Lung (tissue), 12 donors: Measurements from ENCODE around the gene EDDM3A. TPM values are rescaled to one million over a fixed set of nuclear protein-coding genes. Genes with fewer than 3 reads are reported as not detected.
A peak's percentile ranks its signal among the peaks of the same experiment; 100 is the strongest.
"Not testable (repeated sequence)": the region's sequence is repeated elsewhere in the genome, so short reads cannot be mapped to it uniquely, and the experiment has no call there.

Experiments
- ATAC-seq: fragments of 200-7000 bp; cut with Tn5 transposase; one replicate; pipeline ENCODE4 v1.9.1; 2020; ENCODE audit warnings: moderate number of reproducible peaks; ENCODE audit not compliant: insufficient read depth, low FRiP score
- DNase-seq, 3 donors: peaks; one replicate each; pipeline ENCODE4 v3.0.0-alpha.2; 2013 to 2017
- H3K27ac ChIP-seq, 2 donors: one replicate each; pipeline ENCODE4 v1.5.1; 2013; ENCODE audit warnings: mild to moderate bottlenecking in 2 of 2, moderate library complexity in 2 of 2, control low read depth in 1 of 2, inconsistent platforms in 1 of 2, low read depth in 1 of 2, low read length in 1 of 2
- H3K27me3 ChIP-seq, 3 donors: one replicate each; pipeline ENCODE4 v1.5.1; 2013; ENCODE audit warnings: low read length in 2 of 3; ENCODE audit not compliant: control insufficient read depth in 3 of 3, insufficient read depth in 3 of 3
- H3K36me3 ChIP-seq, 4 donors: one replicate each; pipeline ENCODE4 v1.5.1; 2013; ENCODE audit warnings: low read length in 4 of 4, mild to moderate bottlenecking in 1 of 4, moderate library complexity in 1 of 4; ENCODE audit not compliant: control insufficient read depth in 4 of 4, insufficient read depth in 4 of 4
- H3K4me1 ChIP-seq, 5 donors: one replicate each; pipeline ENCODE4 v1.5.1; 2013; ENCODE audit warnings: low read length in 5 of 5, mild to moderate bottlenecking in 2 of 5, moderate library complexity in 1 of 5; ENCODE audit not compliant: control insufficient read depth in 5 of 5, insufficient read depth in 5 of 5
- H3K4me3 ChIP-seq: one replicate; pipeline ENCODE4 v1.5.1; 2013; ENCODE audit warnings: mild to moderate bottlenecking, control low read depth, moderate library complexity
- H3K9ac ChIP-seq, 2 donors: one replicate each; pipeline ENCODE4 v1.5.1; 2013; ENCODE audit warnings: low read length in 2 of 2, control low read depth in 1 of 2; ENCODE audit not compliant: insufficient read depth in 1 of 2
- H3K9me3 ChIP-seq, 4 donors: one replicate each; pipeline ENCODE4 v1.5.1; 2013; ENCODE audit warnings: low read length in 3 of 4, mild to moderate bottlenecking in 1 of 4, moderate library complexity in 1 of 4; ENCODE audit not compliant: control insufficient read depth in 4 of 4, insufficient read depth in 3 of 4
- CTCF ChIP-seq: IDR thresholded peaks from 2 replicates; pipeline ENCODE4 v1.5.1; 2012; ENCODE audit warnings: mild to moderate bottlenecking; ENCODE audit errors: control extremely low read depth, extremely low read depth
- WGBS, 2 donors: extraction: QIAGEN DNeasy Blood & Tissue Kit; methylation state at CpG; one replicate each; pipeline ENCODE4 v1.1.7; 2013; 5-methylcytosine and 5-hydroxymethylcytosine counted together
- polyA plus RNA-seq, 2 donors: library from polyadenylated mRNA; stranded (reverse); fragments of 200-250 nt; gene quantifications; one replicate each; pipeline ENCODE4 v1.2.1, GENCODE V29; 2013
- total RNA-seq, 2 donors: library from RNA; depleted of rRNA in 1 of 2; stranded (reverse); fragments of >200 nt in 1 of 2; gene quantifications; one replicate each; pipeline ENCODE4 v1.2.1, GENCODE V29; 2014 to 2021
- donor health status: control.
- donor health status: control.
- donor health status: Bipolar disorder and iron deficiency.
- donor health status: healthy.
- donor health status: DM: yes; HTN: yes; CAD: no.

The EDDM3A gene
- total and polyA plus RNA-seq, 4 donors = not detected

DNA sequence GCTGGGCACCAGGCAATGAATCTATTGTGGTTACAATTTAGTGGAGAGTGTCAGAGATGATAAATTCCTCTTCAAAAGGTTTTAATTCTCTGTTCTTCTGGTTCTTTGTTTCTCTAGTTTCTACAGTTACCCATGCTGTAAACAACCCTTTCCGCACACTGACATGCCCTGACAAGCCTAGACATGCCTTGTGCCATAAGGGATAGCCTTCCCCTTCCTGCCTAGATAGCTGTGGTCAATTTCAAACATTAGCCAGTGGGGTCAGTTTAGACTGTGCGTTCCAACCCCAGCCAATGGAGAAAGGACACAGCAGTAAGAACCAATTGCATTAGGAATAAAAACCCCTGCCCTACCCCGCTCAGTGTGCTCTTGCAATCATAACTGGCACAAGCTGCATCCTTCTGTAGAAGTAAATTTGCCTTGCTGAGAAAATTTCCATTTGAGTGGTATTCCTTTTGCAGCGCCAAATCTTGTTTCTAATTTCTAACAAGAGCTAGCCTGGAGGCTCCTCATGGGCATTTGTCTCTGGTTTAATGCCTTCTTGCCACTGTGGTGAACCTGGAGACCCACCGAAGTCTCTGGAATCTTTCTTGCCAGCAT lies 6.4 kb downstream of the EDDM3A start:
- DNase-seq = no peak
- Histone ChIP-seq H3K9ac (no peak overlapping the region), H3K9me3 (peaks cover 0 to 10% (median 4%) of the 10 kb centered on the region in 4 donors), H3K36me3 (no peaks in the 10 kb centered on the region), H3K4me3 (no peak overlapping the region), H3K27me3 (no peaks in the 10 kb centered on the region), H3K27ac (no peak overlapping the region), H3K4me1 (peaks cover 0 to 3% (median 2%) of the 10 kb centered on the region in 5 donors)
- ATAC-seq = no peak
- 85 to 92% methylated on average over 5 of the region's 5 CpGs for WGBS, 2 donors
- TF ChIP-seq CTCF = no peak

- Histone ChIP-seq H3K4me3 (no peak overlapping the region), H3K36me3 (no peaks in the 10 kb centered on the region), H3K9me3 (peaks cover 0 to 10% (median 4%) of the 10 kb centered on the region in 4 donors), H3K9ac (no peak overlapping the region), H3K4me1 (peaks cover 0 to 3% (median 0%) of the 10 kb centered on the region in 5 donors), H3K27ac (peak overlapping the region in 1 of 2 donors; percentile 14), H3K27me3 (no peaks in the 10 kb centered on the region)
- no peak for DNase-seq
- no peak for TF ChIP-seq CTCF
- WGBS, 2 donors = 66 to 82% methylated on average over 2 of the region's 2 CpGs
- no peak for ATAC-seq
These were observed 8.6 kb downstream of the EDDM3A start for GRCh38 chr14:20754308-20754707.

- no peak overlapping the region for H3K27ac ChIP-seq
- peaks cover 0 to 3% (median 0%) of the 10 kb centered on the region in 5 donors for H3K4me1 ChIP-seq
- no peak for TF ChIP-seq CTCF
- H3K9me3 ChIP-seq = peaks cover 0 to 10% (median 4%) of the 10 kb centered on the region in 4 donors
- H3K27me3 ChIP-seq = no peaks in the 10 kb centered on the region
- ATAC-seq = no peak
- DNase-seq = peak in 2 of 3 donors; percentile 27 to 34
- 71 to 80% methylated on average over 6 of the region's 6 CpGs for WGBS, 2 donors
- no peak overlapping the region for H3K9ac ChIP-seq
- H3K4me3 ChIP-seq = no peak overlapping the region
- H3K36me3 ChIP-seq = no peaks in the 10 kb centered on the region
These were observed 9.3 kb downstream of the EDDM3A start for GRCh38 chr14:20755037-20755436.

DNA sequence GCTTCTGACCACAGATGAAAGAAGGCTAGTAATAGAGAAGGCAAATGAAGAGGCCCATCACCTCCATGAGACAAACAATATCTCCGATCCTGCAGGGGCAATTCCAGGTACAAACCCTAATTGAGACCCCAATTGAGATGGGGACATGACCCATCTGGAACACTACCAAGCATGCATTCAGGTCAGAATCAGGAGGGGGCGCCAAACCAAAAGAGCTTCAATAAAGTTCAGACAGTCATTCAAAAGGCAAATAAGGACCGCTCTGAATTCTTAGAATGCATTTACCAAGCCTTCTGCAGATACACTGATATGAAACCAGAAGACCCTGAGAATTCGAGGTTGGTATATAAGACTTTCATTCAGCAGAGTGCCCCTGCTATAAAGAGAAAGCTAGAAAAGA lies 12.3 kb downstream of the EDDM3A start:
- H3K27ac ChIP-seq = no peak overlapping the region
- no peak overlapping the region for H3K9ac ChIP-seq
- peaks cover 0 to 3% (median 0%) of the 10 kb centered on the region in 5 donors for H3K4me1 ChIP-seq
- DNase-seq (no peak), ATAC-seq (no peak)
- TF ChIP-seq CTCF = peak; percentile 20
- H3K4me3 ChIP-seq = no peak overlapping the region
- H3K9me3 ChIP-seq = no peaks in the 10 kb centered on the region
- no peaks in the 10 kb centered on the region for H3K27me3 ChIP-seq
- no peaks in the 10 kb centered on the region for H3K36me3 ChIP-seq
- WGBS, 2 donors = 54 to 57% methylated on average over 4 of the region's 4 CpGs

DNA sequence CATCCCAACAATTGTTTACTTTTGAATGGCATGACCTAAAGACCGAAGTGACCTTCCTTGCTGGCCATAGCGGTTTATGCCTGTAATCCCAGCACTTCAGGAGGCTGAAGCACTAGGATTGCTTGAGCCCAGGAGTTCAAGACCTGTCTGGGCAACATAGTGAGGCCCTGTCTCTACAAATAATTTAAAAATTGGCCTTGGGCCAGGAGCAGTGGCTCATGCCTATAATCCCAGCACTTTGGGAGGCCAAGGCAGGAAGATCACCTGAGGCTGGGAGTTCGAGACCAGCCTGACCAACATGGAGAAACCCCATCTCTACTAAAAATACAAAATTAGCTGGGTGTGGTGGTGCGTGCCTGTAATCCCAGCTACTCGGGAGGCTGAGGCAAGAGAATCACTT lies 13.8 kb downstream of the EDDM3A start:
- H3K27ac ChIP-seq, H3K4me1 ChIP-seq, ATAC-seq, H3K9ac ChIP-seq, H3K36me3 ChIP-seq, H3K9me3 ChIP-seq, H3K27me3 ChIP-seq, H3K4me3 ChIP-seq, DNase-seq: not testable (repeated sequence)
- WGBS, 2 donors = 89 to 91% methylated on average over 5 of the region's 5 CpGs
